ENCODE data around the gene ITSN2.

ITSN2 gene

DNA sequence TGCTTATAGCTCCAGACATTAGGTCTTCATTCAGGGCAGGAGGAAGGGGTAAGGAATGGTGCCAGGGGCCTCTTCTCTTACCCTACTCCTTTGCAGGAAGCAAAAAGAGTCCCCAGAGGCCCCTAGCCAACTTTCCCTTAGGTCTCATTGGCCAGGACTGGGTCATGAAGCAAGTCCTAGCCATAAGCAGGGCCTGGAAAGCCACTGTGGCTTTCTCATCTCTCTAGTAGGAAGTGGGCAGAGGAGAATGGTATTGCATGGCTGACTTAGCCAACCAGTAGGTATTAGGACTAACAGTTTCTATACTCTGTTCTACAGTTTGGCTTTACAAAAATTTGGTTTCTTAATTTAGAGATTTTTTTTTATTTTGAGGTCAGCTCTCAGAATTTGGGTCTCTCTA is 180.7 kb downstream of the ITSN2 start:
- DNase-seq (ENCODE audit: low read depth) = no peak

DNA sequence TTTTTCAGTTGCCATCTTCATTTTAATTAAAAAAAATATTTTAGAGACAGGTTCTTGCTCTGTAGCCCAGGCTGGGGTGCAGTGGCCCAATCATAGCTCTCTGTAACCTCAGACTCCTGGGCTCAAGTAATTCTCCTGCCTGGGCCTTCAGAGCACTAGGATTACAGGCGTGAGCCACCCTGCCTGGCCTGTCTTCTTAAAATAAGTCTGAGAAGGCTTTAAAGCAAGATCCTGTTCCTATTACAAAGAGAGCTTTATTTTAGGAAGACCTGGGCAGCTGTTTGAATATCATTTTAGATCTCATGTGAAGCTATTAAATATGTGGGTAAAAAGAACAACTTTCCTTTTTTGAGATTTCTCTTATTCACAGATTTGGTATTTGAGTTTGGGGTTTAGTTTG is 184.0 kb downstream of the ITSN2 start:
- DNase-seq (ENCODE audit: low read depth) = no peak

DNA sequence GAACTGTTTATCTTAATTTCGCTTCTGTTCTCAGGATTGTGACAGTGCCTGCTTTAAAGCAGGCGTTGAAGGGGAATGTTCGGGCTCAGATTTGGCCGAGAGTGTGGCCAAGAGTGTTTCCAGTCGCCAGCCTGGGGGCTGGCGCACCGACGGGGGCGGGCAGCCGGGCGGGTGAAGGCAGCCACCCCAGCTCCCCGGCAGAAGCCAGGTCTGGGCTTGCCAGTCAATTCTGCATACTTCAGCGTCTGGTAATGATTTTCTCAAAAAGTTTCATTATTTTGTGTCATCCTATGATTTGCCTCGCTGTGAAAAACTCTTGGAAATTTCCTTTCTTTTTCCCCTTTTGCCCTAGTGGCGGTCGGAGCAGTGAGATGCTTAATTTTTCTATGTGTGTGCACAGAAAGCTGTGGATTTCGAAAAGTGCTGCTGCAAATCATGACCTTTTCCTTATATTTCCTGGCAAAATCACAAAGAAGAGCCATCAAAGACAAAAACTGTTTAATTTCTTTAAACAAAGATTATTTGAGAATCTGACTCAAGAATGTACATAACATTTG is 184.6 kb downstream of the ITSN2 start:
- DNase-seq (ENCODE audit: low read depth) = no peak

DNA sequence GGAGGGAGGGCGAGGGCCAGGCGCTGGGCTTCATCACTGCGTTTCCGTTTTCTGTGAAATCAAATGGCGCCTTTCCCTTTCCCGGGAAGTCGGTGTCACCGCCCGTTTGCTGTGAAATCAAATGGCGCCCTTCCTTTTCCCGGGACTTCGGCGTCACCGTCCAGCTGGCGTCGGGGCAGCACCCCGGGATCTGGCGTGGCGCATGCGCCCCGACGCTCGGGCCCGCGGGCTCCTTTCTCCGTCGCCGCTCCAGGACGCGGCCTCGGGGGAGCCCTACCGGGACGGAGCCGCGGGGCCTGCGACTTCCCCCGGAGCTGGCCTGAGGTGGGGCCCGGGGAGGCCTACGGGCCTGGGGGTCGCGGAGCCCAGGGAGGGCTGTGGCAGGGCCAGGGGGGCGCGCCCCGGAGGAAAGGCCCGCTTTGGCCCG is 185.5 kb downstream of the ITSN2 start, which contains the start of gene FAM228A:
Gene FAM228A (plus strand): TSS at position 203 of the 427 bp plus-strand sequence. CDS start 428 bp downstream, outside the sequence.
- DNase-seq (ENCODE audit: low read depth) = no peak

DNA sequence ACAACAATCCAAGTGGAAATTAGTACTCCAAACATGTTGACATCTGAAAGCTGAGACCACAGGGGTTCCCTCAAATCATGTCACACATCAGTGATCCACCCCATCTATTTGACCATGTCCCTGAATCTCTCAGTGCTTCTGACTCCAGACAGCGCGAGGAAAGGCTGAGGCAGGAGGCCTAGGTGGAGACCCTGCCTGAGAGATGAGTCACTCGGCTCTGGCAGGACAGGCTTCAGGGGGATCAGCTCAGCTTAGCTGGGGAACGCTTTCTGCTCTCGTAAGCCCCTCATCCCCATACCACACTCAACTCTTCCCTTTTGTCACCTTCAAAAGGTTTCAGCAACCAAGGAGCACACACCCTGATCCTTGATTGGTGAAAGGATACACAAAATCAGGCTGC is 191.3 kb downstream of the ITSN2 start:
- no peak for DNase-seq (ENCODE audit: low read depth)

DNA sequence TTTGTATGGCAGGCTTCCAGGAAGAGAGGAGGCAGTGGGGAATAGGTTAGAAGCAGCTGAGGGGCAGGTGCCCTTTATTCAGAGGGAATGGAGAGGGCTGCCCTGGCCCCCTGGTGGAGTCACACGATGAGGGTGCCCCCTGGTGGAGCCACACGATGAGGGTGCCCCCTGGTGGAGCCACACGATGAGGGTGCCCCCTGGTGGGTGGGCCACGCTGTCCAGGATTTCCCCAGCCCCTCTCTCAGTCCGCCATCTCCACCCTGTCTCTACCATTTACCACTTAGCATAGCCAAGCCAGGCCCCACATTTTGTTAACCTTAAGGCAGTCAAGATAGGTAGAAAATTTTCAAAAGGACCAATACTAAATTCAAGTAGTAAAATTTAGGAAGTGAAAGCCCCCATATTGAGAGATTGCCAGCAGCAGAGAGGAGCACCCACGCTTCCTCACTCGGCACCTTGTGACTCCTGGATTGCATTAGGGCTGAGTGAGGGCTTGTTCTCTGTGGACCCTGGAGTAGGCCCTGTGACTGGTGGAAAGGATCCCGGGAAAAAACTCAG is 195.8 kb downstream of the ITSN2 start:
- no peak for DNase-seq (ENCODE audit: low read depth)

DNA sequence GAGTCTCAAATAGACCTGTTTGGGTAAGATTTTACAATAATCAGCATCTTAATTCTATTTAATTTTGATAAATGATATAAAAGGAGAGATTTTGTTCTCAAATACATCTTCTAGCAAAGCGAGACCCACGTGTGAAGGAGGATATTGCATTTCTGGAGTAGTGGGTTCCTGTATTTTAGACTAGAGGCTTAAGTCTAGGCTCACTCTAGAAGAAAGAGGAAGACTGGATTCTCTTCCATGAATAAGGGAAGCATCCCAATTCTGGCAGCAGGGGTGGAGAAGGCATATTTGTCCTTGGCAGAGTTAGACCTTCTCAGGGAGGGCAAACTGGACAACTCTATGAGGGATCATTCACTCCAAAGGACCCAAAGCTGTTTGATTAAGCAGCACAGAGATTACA is 196.7 kb downstream of the ITSN2 start:
- DNase-seq (ENCODE audit: low read depth) = no peak

DNA sequence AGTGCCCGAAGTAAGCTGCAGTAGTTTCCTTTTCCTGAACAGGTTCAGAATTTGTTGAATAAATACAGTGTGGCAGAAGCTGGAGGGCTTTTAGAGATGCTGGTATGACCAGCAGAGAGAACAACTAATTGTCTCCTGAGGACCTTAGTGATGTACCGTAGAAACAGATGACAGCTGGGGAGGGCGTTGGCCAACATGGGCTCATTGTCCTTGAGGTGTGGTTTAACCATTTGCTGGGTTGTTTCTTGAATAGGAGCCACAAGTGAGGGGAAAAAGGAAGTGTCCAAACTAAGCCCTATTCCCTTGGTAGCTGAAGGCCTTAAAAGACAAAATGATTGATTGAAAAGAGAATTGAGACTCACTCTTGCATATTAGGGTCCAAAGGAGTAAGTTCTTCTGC is 197.2 kb downstream of the ITSN2 start:
- DNase-seq (ENCODE audit: low read depth) = no peak

DNA sequence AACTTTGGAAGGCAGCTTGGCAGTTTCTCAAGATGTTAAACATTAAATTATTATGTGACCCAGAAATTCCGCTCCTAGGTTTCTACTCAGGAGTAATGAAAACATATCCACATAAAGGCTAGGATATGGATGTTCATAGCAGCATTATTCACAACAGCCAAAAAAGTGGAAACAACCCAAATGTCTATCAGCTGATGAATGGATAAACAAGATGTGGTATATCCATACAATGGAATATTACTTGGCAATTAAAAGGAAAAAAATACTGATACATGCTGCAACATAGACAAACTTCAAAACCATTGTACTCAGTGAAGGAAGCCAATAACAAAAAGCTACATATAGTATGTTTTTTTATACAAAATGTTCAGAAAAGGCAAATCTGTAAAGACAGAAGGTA is 197.8 kb downstream of the ITSN2 start:
- no peak for DNase-seq (ENCODE audit: low read depth)

DNA sequence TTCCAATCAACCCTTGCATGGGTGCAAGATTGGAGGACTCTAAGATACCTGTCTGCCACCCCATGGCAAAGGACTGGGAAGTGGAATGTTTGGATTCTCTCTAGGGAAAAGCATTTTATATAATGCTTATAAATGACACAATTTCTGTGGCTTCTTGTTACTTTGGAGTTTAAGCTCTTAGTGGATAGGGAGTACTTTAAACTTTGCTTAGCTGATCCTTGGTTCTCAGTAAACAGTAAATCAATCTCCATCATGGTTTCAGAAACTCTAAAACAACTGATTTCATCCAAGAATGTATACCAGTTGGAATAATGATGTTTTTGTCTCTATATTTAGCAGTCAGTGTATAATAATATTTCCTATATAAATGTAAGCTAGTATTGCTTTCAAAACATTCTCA is 199.6 kb downstream of the ITSN2 start:
- DNase-seq (ENCODE audit: low read depth) = no peak

DNA sequence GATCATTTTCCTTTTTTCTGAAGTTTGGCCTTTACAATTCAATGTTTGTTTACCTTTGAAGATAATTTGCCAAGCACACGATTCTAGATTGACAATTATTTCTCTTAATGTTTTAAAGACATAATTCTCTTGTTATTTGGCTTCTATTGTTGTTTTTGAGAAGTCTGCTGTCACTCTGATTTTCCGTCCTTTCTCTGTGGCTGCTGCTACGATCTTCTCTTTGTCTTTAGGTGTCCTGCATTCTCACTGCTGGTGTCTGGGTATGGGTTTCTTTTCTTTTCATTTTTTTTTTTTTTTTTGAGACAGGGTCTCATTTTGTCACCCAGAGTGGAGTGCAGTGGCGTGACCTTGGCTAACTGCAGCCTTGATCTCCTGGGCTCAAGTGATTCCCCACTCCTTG is 200.6 kb downstream of the ITSN2 start:
- no peak for DNase-seq (ENCODE audit: low read depth)

DNA sequence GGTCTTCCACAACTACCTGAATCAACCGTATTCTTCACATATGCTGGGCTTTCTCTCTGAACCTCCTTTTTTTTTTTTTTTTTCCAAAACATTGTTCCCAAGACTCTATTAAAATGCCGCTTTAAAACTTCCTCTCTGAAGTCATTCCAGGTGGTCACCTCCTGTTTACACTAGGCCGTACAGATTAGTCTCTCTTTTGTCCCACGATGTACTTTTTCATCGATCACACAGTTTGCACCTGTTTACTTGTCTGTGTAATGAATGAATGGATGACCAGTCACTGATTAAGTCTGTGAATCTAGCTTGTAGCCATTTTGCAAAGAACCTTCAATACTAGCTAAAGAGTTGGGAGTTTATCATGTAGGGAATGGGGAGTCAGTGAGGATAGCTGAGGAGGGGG is 202.2 kb downstream of the ITSN2 start:
- DNase-seq (ENCODE audit: low read depth) = no peak

DNA sequence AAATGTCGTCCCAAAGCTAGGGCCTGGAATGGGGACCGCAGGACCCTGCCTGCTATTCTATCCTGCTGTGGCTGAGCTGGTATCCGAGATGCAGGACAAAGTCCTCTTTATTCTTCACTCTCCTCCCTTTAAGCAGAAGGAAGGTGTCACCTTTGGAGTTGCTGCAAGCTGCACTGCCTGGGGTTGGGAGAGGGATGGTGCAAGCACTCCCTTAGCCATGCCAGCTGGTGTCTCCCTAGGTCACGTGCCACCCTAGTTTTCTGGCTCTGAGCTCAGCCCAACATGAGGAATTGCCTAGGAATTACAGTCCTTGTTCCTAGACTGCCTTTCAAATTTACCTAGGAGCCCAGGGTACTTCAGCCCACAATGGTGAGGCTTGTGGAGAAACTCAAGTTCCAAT is 206.9 kb downstream of the ITSN2 start:
- no peak for DNase-seq (ENCODE audit: low read depth)
